GM08714 (cell line): ENCODE results near the gene IRF4.

ENCODE experiments used
- H3K4me3 ChIP-seq: fragments of 200-500 bp; sonication (Bioruptor generic); 2 replicates; pipeline ENCODE4 v1.5.1; 2014; ENCODE audit warnings: mild to moderate bottlenecking, low read length, inconsistent platforms
- ZNF274 ChIP-seq: IDR thresholded peaks from 2 replicates; pipeline ENCODE4 v1.6.1; 2012; ENCODE audit warnings: mild to moderate bottlenecking, low read depth, low read length

IRF4 gene

GRCh38 chr6:392441-393390 is 1.2 kb downstream of the IRF4 start:
- peak overlapping the region; percentile 91 for H3K4me3 ChIP-seq

GRCh38 chr6:393391-394221 is 2.1 kb downstream of the IRF4 start:
- no peak for TF ChIP-seq ZNF274
- H3K4me3 ChIP-seq, result peak overlapping the region; percentile 91

More at GRCh38 chr6:392441-393390, 1.2 kb downstream of the IRF4 start:
- no peak for TF ChIP-seq ZNF274

GRCh38 chr6:394641-395289 is 3.2 kb downstream of the IRF4 start:
- peak overlapping the region; percentile 91 for H3K4me3 ChIP-seq
- TF ChIP-seq ZNF274, result no peak

- TF ChIP-seq ZNF274, result no peak
- peak overlapping the region; percentile 91 for H3K4me3 ChIP-seq
These were observed 4.0 kb downstream of the IRF4 start for GRCh38 chr6:395432-396125.

GRCh38 chr6:396126-396520 is 4.6 kb downstream of the IRF4 start:
- no peak for TF ChIP-seq ZNF274
- peak overlapping the region; percentile 91; the same call in 1 of the 2 replicates for H3K4me3 ChIP-seq

GRCh38 chr6:397056-397455 is 5.5 kb downstream of the IRF4 start:
- H3K4me3 ChIP-seq, result peak overlapping the region; percentile 0; the same call in 1 of the 2 replicates
- TF ChIP-seq ZNF274, result no peak

GRCh38 chr6:397604-398003 is 6.1 kb downstream of the IRF4 start:
- H3K4me3 ChIP-seq, result peak overlapping the region; percentile 18; the same call in 1 of the 2 replicates
- TF ChIP-seq ZNF274, result no peak

- H3K4me3 ChIP-seq, result peak overlapping the region; percentile 18; the same call in 1 of the 2 replicates
- no peak for TF ChIP-seq ZNF274
These were observed 6.5 kb downstream of the IRF4 start for GRCh38 chr6:398065-398464.

- no peak for TF ChIP-seq ZNF274
- peak overlapping the region; percentile 18; the same call in 1 of the 2 replicates for H3K4me3 ChIP-seq
These were observed 7.1 kb downstream of the IRF4 start for GRCh38 chr6:398558-399078.

GRCh38 chr6:399785-400534 is 8.4 kb downstream of the IRF4 start:
- TF ChIP-seq ZNF274, result no peak
- peak overlapping the region; percentile 13; the same call in 1 of the 2 replicates for H3K4me3 ChIP-seq

GRCh38 chr6:400815-401214 is 9.3 kb downstream of the IRF4 start:
- H3K4me3 ChIP-seq, result peak overlapping the region; percentile 3; the same call in 1 of the 2 replicates
- no peak for TF ChIP-seq ZNF274

GRCh38 chr6:401239-401993 is 9.9 kb downstream of the IRF4 start:
- peak overlapping the region; percentile 3; the same call in 1 of the 2 replicates for H3K4me3 ChIP-seq
- TF ChIP-seq ZNF274, result no peak
